SKM-1 (cell line): Measurements from ENCODE around the gene SMARCA2.

Experiments used
- DNase-seq: peaks from one replicate; lab custom pipeline; 2025; ENCODE audit not compliant: unreplicated experiment; lab: John Stamatoyannopoulos, UW

Gene SMARCA2

DNA sequence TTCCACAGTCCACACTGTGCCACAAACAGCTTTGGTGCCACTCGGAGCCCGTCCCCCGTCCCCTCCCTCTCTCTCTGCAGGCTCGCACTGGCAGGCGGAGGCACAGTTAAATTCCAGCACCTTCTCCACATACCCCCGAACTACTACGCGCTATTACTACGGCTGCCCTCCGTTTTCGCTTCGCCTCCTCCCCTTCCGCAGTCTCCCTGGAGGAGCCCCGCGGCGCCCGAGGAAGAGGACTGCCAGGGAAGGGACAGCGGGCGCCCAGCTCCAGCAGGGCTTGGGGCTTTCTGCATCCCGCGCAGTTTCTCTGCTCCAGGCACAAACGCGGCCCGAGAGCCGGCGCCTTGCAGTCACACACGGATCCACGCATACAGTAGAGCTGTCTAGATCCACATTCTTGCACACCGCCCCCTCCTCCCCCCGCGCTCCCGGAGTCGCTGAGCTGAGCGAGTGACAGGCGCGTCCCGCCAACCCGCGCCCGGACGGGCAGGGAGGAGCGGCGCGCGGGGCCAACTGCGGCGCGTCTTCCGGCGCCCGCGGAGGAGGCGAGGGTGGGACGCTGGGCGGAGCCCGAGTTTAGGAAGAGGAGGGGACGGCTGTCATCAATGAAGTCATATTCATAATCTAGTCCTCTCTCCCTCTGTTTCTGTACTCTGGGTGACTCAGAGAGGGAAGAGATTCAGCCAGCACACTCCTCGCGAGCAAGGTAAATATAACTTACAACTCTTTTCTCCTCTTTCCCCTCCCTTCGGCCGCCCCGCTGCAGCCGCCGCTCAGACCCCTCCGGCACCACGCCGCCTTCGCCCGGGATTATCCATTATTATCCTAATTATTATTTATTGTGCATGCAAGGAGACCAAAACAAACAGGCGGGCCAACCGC, at the start of gene SMARCA2:
Gene SMARCA2, plus strand, starts transcription at position 652 of the 885 bp plus-strand sequence. CDS start 13,676 bp downstream, outside the sequence.
- DNase-seq, result peak; percentile 96

DNA sequence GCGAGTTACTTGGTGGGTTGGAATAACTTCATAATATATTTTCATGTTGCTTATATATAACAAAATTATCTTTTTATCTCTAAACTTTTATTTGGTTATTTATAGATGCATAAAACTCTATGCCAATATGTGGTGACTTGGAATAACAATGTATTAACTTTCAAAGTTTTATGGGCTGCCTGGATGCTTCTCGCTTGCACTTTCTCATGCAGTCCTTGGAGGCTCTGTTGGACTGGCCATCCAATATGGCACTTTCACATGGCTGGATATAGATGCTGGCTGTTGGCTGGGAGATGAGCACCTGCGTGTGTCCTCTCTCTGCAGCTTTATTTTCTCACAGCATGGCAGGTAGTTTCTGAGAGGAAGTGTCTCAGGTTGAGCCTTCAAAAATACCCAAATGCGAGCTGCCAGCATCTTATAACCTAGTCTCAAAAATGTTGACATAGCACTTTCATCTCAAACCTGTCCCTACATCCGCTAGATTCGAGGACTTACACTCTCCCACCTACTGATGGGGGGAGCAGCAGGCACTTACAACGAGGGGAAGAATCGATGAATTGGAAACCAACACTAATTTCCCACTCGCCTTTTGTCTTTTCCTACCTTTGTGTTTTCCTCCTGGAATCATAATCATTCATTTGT, 48.3 kb upstream of the SMARCA2 start:
- no peak for DNase-seq

DNA sequence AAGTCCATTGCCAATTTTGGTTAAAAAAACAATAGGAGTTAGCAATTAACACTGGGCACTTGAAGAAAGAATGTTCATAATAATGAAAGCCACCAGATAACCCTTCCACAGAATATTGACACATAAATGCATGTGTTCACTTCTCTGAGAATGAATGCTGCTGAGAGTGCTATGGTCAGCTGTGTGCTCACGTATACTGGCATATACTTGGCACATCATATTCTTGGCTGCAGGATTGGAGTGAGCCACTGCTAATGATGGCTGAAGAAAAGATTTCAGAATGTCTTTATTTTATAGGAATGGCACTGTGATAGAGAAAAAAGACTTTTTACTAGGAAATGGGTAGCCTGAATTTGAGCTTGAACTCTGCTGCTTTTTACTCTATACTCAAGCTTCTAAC, 46.0 kb upstream of the SMARCA2 start:
- DNase-seq, result no peak

DNA sequence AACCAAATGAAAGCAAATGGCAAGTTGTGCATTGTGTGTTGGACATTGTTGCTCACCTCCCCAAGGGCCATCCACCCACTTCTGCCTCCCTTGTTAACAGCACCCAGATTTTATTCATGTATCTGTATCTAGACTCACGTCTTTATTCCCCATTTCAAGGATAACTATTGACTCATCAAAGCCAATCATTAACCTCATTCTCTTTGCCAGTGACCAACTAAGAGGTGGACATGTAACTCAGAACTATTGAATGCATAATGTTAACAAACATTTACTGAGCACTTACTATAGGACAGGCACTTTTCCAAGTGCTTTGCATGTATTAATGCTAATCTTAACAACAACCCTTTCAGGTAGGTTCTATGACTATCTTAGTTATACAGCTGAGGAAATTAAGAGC, 45.2 kb upstream of the SMARCA2 start:
- DNase-seq, result no peak

DNA sequence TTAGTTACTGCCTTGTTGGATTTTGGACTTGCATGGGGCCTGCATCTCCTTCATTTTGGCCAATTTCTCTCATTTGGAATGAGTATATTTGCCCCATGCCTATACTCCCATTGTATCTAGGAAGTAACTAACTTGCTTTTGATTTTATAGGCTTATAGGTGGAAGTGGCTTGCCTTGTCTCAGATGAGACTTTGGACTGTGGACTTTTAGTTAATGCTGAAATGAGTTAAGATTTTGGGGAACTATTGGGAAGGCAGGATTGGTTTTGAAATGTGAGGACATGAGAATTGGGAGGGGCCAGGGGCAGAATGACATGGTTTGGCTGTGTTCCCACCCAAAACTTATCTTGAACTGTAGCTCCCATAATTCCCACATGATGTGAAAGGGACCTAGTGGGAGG, 42.5 kb upstream of the SMARCA2 start:
- DNase-seq, result no peak

DNA sequence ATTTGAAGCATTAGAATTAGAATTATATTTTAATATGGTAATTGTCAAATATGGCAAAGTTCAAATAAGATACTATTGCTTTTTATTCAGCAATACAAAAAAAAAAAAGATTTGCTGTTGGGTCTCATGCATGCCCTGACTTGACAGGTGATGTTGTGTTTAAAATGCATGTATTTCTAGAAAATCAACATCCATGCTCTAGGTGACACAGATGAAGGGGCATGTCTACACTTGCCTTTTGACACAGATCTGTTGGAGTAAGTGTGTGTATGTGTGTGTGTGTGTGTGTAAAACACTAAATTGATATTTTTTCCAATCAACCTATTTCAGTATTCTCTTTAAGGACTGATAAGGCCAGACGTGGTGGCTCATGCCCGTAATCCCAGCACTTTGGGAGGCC, 38.1 kb upstream of the SMARCA2 start:
- no peak for DNase-seq

DNA sequence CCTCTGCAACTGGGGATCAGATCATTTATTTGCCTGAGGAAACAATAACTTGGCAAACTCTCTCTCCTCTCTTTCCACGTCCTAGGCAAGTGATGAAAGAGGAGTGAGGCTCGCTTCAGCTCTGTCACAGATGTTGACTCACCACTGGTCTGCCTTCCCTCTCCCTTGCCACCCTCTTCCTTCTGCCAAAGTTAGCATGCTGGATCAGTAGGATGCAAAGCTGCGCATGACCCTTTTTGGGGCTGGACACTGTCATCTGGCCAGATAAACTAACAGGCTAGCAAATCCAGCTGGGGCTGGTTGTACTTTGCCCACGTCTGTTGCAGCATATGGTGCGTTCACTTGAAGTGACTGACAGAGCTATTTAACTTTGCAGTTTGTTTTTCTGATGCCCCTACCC, 36.2 kb upstream of the SMARCA2 start:
- no peak for DNase-seq

DNA sequence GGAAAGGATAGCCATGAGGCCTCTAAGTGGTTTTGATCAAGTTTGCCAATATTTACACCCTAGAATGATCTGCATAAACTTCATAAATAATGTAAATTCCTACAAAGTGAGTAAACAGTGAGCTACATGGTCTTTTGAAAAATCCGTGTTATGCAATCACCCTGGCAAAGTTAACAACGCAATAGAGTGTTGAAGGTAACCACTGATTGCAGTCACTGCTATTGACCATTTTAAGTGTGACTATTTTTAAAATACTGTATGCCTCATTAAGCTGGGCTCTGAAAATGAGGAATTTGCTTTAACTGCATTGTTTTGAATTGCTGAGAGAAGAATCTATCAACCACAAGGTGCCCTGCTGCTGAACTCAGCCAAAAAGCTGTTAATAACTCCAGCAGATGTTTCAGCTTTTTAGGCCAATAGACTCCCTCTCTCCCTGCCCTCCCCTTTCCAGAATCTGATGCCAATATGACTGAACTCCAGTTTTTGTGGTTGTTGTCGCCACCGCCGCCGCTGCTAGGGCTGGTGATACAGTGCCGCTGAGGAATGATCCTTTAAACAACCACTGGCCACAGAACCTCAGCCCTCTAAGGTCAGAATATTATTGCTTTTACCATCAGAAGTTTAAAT, 35.3 kb upstream of the SMARCA2 start:
- no peak for DNase-seq

DNA sequence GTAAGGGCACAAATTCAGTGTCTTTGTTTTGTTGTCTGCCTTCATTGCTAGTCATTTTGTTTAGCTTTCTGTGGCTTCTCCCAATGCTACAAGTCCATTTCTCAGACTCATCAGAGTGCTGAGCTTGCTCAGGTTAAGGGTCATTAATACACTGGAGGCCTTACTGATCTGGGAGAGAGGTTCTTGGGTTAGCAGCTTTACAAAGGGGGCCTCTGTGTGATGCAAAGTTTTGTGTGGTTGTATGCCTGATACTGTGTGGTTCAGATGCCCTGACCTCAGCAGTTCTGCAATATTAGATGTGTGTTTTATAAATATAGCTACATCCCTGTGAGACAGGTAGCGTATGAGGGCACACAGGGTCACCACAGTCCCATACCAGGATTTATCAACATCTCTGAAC, 34.8 kb upstream of the SMARCA2 start:
- no peak for DNase-seq

DNA sequence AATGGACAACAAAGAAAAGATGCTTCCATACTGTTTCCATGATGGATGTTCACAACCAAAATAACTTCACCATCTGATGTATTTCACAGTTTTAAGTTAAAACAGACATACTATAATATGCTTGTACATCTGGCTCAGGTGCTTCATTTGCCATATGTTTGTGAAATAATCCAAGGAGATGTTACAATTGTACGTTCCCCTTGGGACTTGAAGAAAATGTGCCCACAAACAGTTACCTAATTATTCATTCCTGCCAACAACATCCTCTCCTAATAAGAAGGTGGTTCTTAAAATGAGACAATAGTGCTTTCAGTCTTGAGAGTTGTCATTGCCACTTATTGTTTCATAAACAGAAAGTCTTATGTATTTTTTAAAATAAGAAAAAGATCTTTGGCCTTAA, 33.1 kb upstream of the SMARCA2 start:
- no peak for DNase-seq

DNA sequence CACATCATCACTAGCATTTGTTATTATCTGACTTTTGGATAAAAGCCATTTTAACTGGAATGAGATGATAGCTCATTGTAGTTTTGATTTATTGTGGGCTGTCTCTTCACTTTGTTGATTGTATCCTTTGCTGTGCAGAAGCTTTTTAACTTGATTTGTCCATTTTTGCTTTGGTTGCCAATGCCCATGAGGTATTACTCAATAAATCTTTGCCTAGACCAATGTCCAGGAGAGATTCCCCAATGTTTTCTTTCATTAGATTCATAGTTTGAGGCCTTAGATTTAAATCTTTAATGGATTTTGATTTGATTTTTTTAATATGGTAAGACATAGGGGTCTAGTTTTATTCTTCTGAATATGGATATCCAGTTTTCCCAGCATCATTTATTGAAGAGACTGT, 28.8 kb upstream of the SMARCA2 start:
- DNase-seq, result no peak

DNA sequence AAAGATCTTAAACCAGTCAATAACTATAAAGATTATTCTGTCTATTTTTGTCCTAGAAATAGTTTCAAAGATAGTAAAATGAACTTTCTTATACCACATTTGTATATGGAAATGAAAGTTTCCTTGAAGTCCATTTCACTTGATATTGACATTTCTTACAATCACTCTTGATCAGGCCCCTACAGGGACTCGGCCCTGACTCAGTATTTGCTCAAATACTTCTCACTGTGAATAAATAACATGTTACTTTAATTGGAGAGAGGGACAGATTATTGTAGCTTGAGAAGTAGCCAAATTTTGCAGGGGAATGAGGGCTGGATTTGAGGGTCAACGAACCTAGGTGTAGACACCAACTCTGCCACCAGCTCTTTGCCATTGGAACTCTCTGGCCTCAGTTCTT, 25.6 kb upstream of the SMARCA2 start:
- no peak for DNase-seq

DNA sequence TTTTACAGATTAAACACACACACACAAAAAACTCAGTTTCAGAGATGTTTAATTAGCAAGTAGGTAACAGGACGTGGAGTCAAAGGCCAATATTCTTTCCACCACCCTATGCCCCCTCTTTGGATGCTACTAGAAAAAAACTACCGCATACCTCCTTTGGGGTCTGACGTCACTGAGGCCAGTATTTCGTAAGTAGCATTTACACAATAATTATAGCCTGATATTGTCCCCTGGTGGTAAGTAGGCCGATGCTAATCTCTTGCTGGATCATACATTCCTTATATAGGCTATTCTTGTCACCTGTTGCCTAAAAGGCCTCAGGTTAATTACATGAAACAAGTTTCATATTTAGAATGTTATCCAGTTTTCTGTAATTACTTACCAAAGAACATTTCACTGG, 21.0 kb upstream of the SMARCA2 start:
- no peak for DNase-seq

DNA sequence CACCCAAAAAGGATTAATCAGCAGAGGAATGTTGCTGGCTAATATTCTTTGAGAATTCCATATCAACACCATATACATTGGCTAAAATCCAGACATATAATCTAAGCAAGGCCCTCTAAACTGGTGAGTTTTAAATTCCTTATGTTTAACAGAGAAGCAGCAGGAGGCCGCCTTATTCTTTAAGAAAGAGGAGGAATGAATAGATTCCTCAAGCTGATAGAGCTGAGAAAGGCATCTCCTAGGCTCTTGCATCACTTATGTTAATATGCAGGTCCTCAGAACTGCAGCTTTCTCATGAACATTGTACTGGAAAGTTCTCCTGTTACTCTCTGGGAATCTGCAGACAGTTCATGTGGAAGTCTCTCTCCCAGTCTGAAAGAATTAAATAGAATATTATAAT, 20.1 kb upstream of the SMARCA2 start:
- DNase-seq, result no peak

DNA sequence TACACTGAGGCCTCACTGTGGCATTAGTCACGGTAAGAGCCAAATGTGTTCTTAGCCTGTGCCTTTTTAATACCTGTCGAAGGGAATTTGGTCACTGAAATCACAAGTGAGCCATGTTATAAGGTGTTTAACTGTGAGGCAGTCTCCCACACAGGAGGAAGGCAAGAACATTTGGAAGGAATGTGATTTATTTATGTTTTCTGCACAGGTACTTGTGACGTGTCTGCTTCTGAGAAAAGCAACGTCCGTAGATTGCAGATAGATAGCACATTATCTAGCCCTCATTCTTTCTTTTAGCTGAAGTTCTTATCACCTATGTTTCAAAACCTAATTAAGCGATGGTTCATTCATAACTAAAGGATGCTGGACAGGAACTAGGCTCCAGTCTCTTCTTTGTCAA, 19.0 kb upstream of the SMARCA2 start:
- no peak for DNase-seq

DNA sequence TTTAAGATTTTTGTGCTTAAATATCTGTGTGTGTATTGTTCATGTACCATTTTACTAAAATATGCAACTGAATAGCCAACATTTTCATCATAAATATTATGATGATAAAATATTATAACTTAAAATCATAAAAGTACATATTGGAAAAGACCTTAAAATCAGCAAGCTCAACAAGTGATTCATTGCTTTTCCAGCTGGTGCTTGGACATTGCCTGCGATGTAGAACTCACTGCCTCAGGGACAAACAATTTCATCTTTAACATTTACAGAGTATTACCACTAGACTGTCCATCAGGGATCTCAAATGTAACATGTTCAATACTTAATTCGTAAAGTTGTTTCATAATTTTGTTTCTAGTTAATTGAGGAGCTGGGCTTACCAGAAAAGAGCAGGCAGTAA, 17.5 kb upstream of the SMARCA2 start:
- no peak for DNase-seq

DNA sequence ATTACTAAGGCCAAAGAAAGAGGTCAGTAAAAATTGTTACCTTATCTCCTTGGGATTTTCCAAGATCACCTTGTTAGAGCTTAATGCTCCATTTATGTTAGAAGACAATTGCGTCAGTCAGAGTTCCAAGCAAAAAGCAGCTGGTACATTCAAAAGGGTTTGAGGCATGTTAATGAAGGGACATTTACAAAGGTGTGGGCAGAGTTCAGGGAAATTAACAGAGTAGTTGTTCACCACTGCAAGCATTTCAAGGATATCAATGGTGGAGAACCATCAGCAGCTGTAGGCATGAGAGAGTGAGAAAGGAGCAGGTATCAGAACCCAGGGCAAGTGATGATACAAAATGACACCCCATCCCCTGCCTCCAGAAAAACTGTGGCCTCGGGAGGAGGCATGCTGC, 17.0 kb upstream of the SMARCA2 start:
- no peak for DNase-seq

DNA sequence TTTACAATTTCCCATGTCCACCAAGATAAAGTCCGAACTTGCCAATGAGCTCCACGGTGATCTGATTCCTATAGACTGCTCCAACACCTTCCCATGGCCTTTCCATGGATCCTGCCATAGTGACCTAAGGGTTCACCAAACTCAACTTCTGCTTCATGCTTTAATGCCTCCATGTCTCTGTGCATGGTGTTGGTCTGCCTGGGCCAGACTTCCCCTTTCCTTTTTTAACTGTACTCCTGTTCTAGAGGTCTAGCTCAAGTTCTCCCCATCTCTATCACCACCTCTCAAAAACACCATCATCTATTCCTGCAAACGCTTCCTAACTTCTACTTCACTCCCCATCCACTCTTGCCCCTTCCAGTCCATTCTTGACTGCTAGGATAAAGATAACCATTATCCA, 14.8 kb upstream of the SMARCA2 start:
- DNase-seq, result no peak

DNA sequence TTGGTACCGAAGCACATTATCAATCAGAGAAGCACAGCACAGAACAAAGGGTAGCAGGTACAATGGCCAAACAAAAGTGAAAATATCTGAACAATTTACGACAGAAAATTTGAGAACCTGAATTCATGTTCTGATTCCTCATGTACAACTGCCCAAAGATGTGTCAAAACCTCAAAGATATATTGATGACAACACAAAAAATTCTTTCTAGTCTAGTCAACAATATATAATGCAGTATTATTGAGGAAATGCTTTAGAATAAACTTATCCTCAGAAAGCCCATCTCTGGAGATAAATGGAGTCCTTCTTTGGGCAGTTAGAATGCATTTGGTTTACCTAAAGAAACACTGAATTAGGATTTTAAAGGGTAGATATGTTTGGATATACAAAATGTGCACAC, 6.8 kb upstream of the SMARCA2 start:
- no peak for DNase-seq

DNA sequence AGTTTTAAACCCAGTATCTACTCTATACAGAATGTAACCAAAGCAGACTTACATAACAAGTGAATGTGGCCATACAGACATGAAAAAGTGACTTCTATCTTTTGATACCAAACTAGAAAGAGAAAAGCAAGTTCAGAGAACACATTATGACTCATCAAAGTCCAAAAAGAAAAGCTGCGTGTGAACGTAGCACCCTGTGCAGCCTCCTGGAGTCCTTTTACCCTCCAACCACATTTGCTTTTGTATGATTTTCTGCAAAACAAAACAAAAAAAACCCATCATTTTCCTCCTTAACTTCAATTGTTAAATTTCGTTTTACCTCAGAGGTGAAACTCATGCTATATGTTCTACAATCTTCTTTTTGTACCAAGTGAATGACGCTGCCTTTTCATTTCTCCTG, 2.8 kb upstream of the SMARCA2 start:
- no peak for DNase-seq

DNA sequence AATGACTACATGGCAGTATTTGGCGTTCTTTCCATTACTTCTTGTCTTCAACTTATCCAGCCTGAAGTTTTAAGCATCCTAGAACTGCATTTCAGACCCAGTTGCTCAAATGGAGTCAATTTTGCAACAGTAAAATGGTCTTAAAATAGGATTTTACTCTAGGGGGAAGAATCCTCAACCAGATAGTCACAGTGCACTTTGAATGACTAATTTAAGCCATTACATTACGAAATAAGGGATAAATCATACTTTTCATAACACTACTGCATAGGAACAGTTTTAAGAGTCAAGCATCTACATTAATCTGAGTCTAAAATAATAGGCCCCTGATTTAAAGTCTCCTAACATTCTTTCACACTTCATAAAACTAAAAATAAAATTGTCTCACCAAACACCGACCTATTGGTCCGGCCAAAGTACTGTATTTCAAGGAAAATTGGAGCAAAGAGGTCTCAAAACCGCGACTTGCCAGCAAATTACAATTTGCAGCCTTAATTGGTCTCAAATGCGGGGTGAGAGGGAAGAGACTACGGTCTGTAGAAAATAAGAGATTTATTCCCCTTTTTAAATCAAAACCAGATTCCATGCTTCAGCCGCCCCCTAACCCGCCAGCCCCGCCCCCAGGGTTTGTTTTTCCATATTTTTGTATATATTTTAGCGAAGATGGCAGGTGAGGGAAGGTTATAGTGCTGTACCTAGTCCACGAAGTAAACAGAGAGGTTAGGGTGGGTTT, 1.2 kb upstream of the SMARCA2 start:
- DNase-seq, result no peak
